Stimulated activated CD8-positive, alpha-beta memory T cell treated with anti-CD3 and anti-CD28 coated beads, Interleukin-7, amount 100 ng/mL, for 48 hours (primary cell): Measurements from ENCODE around the gene GDF2.

ENCODE experiments used
- DNase-seq, 2 donors: peaks; one replicate each; pipeline ENCODE4 v3.0.0-alpha.2; 2020; ENCODE audit warnings: low read depth in 1 of 2; ENCODE audit errors: extremely low read depth in 1 of 2

GDF2 gene

GRCh38 chr10:47290338-47290737, 31.9 kb upstream of the GDF2 start:
- DNase-seq, result no peak

GRCh38 chr10:47291682-47292081, 30.6 kb upstream of the GDF2 start:
- no peak for DNase-seq

- no peak for DNase-seq
Observed at GRCh38 chr10:47294057-47294456, 28.2 kb upstream of the GDF2 start.

DNA sequence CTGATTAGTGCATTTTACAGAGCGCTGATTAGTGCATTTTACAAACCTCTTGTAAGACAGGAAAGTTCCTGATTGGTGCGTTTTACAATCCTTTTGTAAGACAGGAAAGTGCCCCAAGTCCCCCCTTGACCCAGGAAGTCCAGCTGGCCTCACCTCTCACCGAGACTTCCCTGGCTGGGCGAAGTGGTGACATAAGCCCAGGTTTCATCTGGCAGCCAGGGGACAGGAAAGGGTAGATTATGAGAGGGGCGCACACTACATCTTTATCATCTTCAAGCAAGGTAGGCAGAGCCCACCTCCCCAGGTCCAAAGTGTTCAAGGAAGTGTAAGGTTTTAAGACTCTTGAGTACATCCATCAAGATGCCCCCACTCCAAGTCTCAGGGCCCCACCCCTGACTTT, 27.8 kb upstream of the GDF2 start:
- no peak for DNase-seq

DNA sequence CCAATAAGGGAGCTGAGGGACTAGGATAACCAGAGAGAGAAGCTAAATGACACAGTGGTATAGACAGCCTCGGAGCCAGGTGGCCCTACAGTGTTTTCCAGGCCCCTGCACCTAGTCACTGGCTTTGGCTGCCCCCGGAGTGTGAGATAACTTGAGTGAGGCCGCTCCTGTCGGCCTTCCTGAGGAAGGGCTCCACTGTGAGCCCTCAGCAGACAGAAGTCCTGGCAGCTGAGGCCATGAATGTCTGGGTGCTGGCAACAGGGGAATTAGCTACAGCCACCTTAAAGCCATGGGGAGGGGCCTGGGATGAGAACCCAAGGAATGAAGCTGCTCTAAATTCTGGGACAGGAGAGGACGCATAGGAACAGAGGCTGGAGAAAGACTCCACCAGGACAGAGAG, 26.8 kb upstream of the GDF2 start:
- DNase-seq, result no peak

DNA sequence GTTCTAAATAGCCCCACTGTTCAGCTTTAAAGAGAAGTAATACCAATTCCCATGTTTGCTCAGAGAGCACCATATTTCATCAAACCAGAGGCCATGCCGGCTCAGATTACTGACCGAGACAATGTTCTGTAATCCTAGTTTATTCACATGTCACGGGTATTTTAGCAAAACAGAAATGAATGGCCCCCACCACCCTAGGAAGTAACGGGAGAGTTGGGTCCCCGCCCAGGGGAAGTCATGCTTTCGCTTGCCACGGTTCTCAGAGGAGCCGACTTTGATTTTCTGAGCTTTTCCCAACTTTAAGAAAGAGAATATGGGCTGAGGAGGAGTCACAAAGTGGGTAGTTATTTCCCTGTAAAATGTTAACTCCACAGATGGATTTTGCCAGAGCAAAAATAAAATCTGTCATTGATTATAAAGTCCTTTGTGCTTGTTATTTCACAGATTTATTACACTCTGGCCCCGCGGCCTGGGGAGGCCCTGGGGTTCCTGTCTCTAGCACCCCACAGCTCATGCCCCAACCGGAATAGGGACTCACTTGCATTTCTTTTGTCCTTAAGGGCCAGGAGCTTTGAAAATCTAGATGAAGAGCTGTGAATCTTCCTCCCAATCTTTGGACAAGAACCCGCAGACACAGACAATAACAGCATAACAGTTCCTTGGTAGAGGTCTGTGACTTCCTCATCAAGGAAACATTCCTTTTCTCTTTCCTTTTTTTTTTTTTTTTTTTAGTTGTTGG, 25.9 kb upstream of the GDF2 start:
- DNase-seq, result no peak

DNA sequence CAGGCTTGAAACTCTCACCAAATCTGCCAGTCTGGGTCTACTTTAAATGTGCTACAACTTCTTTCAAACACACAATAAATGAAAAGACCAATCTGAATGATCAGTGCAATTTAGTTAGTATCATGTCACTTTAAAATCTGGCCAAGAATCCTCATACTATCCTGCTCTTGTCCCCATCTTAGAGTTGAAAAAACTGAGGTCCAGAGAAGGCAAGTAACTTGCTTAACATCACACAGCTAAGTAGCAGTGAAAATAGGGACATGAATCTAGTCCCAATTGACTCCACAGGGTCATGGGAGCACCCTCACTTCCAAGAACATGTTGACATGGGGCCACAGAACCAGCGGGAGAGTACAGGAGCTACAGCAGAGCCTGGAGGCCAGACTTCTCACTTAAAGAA, 25.3 kb upstream of the GDF2 start:
- no peak for DNase-seq

- DNase-seq, result no peak
Observed at GRCh38 chr10:47297866-47298540, 24.3 kb upstream of the GDF2 start.

DNA sequence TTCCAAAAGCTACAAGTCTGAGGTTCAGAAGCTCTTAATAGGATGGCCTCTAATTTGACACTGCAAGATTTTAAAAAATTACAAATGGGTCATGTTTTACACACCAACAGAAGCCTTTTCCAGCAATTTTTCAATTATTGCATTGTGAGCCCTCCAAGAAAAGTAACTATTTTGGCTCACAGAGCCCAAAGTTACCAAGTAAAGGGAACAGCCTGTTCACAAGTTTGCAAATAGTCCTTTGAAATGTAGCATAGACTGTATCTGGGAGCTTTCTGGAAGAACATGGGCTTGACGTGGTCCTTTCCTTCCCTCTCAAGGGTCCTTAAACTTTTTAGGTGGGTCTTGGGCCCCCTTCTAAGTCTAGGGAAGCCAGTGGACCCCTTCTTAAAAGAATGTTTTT, 23.5 kb upstream of the GDF2 start:
- no peak for DNase-seq

DNA sequence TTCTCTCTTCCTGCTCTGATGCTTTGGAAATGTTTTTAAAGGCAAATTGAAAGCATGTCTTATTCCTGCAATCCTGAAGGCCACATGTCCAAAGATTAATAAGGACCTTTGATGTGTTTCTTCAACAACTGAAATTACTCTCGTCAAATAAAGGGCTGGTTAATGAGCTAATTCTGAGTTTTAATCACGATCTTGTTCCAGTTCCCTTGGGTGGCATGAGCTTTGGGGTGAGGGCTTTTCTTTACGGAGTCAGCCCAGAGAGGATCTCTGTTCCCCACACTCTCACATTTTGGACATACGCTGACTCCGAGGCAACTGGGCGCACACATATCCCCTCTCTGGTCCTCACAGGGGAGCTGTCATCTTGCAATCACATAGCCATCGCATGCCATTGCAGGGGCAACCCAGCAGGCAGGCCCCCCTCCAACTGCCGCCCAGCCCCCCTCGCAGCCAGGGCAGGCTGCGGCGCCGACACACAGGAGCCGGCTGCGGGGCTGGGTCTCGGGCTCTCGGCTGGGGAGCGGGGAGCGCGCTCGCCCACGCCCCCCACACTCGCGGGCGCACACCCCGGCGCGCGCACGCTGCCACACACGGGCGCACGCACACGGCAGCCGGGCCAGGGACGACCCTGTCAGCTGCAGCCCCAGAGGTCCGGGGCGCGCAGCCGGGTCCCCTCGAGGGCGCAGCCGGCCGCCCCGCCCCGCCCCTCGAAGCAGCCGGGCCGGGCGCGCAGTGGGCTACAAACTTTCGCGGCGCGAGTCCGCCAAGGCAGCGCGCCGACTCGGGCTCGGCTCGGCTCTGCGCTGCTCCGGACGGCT, 22.4 kb upstream of the GDF2 start, which contains the start of gene GDF10:
TSS of gene GDF10 (plus strand) at position 587 of the 818 bp plus-strand sequence. CDS start 455 bp downstream, outside the sequence.
- DNase-seq, result no peak

- no peak for DNase-seq
Observed at GRCh38 chr10:47300429-47300931, 21.8 kb upstream of the GDF2 start.

- no peak for DNase-seq
Observed at GRCh38 chr10:47301833-47302232, 20.4 kb upstream of the GDF2 start.

DNA sequence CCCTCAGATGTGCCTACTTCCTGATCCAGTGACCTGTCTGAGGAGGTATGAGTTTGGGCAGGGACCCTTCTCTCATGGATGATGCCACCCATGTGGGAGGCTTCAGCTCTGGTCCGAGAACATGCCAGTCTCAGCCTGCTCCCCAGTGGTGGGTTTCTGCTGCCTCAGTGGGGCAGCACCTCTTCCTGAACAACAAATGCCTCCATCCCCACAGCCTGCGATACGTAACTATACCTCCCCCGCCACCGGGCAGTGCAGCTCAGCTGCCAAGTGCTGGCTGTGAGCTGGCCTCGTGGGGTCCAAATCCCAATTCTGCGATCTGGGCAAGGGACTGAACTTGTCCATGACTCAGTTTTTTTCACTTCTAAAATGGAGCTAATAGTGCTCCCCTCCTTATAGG, 19.1 kb upstream of the GDF2 start:
- no peak for DNase-seq

- no peak for DNase-seq
Observed at GRCh38 chr10:47303866-47304265, 18.4 kb upstream of the GDF2 start.

GRCh38 chr10:47305566-47305965, 16.7 kb upstream of the GDF2 start:
- DNase-seq, result no peak

DNA sequence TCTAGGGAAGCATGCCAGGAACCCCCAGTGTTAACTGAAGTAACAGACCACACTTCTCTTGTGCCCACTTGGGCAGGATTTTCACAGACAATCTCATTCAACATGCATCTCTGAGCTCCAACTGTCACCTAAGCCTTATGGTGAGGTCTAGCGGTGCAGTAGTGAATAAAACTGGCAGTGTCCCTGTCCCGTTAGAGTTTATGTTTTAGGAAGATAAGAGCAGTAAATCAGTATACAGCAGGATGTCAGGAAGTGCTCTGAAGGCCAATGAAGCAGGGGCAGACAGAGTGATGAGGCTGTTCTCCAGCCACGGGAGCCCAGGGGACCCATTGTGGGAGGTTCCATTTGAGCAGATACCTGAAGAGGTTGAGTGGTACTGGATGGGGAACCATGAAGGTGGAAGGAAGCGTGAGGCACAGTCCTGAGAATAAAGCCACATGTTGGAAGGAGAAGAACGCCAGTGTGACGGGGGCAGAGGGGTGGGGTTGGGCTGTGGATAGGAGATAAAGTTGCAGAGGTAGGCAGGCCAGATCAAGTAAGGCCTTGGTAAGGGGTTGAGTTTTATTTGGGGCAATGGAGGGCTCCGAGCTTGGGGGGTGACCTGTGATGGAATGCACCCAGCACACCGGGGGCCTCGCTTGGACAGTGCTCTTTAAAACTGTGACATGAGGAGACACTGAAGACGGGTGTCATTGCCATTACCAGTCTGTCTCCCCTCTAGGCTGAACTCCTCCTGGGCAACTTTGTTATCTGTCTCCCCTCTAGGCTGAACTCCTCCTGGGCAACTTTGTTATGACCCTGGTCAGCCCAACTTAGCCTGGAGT, 15.7 kb upstream of the GDF2 start:
- no peak for DNase-seq

DNA sequence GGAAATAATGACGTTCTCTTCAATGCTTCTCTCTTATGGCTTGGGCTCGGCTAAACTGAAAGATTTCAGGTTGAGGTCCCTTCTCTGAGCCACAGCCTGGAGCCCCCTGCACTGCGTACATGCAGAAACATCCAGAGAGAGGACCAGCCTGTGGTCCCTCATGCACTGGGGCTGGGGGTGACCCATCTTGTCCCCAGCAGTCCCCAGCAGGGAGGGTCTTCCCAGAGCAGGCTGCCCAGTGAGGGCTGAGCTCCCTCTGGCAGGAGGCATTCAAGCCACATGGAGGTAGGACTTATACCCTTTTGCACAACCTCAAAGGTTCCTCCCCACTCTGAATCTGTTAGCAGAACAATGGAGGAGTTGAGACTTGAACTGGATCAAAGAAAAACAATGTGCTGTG, 14.9 kb upstream of the GDF2 start:
- DNase-seq, result no peak

DNA sequence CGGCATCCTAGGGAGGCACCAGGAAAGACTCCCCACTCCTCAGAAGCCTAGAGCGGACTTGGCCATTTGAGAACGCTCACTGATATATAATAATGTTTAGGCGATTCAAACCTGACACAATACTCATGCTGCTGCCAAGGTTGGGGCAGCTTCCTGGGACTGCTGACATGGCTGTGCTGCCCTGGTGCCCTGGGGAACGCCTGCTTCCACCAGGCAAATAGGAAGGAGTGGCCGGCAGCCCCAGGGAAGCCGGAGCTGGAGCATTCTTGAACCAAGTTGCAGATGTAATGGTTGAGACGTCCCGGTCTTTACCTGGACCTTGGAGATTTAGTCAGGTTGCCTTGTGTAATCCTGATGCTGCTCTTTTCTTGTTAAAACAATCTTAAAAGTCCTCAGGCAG, 13.5 kb upstream of the GDF2 start:
- DNase-seq, result no peak

DNA sequence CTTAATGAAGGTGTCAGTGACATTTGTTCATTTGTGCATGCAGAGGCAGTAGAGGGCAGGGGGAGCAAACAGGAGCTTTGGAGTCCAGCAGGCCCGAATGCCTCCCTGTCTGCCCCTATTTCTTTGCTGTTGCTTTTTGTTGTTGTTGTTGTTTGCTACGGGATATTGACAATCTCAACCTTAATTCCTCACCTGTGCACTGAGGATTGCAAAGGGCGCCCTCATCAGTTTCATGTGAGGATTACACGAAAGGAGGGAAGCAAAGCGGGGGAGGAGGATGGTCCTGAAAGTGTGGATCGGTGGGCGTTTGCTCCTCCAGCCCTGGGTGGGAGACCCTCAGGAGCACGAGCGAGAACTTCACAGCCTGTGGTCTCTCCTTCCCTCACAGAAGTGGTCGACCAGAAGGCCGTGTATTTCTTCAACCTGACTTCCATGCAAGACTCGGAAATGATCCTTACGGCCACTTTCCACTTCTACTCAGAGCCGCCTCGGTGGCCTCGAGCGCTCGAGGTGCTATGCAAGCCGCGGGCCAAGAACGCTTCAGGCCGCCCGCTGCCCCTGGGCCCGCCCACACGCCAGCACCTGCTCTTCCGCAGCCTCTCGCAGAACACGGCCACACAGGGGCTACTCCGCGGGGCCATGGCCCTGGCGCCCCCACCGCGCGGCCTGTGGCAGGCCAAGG, 12.7 kb upstream of the GDF2 start:
- DNase-seq, result no peak

GRCh38 chr10:47310090-47310505, 12.2 kb upstream of the GDF2 start:
- no peak for DNase-seq
